GM23338 (cell line): ENCODE data around the gene NIN. TPM values are rescaled to one million over a fixed set of nuclear protein-coding genes. Genes with fewer than 3 reads are reported as not detected.

Experiments used
- ATAC-seq: fragments of 200-7000 bp; cut with Tn5 transposase; 3 replicates; pipeline ENCODE4 v1.9.1; 2020
- DNase-seq: peaks from one replicate; pipeline ENCODE4 v3.0.0-alpha.2; 2015; ENCODE audit warnings: low spot score
- H2AFZ ChIP-seq: fragments of 200-600 bp; sonication (generic); 2 replicates; pipeline ENCODE4 v1.8.0; 2016; ENCODE audit warnings: antibody characterized with exemption, mild to moderate bottlenecking, moderate library complexity
- H3F3A ChIP-seq: fragments of 200-600 bp; sonication (generic); replicated peaks from 2 replicates; pipeline ENCODE4 v1.8.0; 2017; ENCODE audit warnings: antibody characterized with exemption, mixed run types, low read depth
- H3K27ac ChIP-seq: fragments of 200-600 bp; sonication (generic); 2 replicates; pipeline ENCODE4 v1.6.1; 2016; ENCODE audit warnings: low read depth
- H3K27me3 ChIP-seq: fragments of 200-600 bp; sonication (generic); 2 replicates; pipeline ENCODE4 v1.8.0; 2016; ENCODE audit warnings: mild to moderate bottlenecking, mixed run types, moderate library complexity; ENCODE audit not compliant: insufficient read depth
- H3K36me3 ChIP-seq: fragments of 200-600 bp; sonication (generic); 2 replicates; pipeline ENCODE4 v1.8.0; 2016; ENCODE audit warnings: mild to moderate bottlenecking; ENCODE audit not compliant: insufficient read depth
- H3K4me1 ChIP-seq: fragments of 200-600 bp; sonication (generic); 2 replicates; pipeline ENCODE4 v1.8.0; 2016; ENCODE audit warnings: mild to moderate bottlenecking, moderate library complexity; ENCODE audit not compliant: insufficient read depth
- H3K4me2 ChIP-seq: fragments of 200-600 bp; sonication (generic); 2 replicates; pipeline ENCODE4 v1.7.1; 2017; ENCODE audit warnings: mixed run types
- H3K4me3 ChIP-seq: fragments of 200-600 bp; sonication (generic); 2 replicates; pipeline ENCODE4 v1.6.1; 2016; ENCODE audit warnings: mixed run types
- H3K79me2 ChIP-seq: fragments of 200-600 bp; sonication (generic); replicated peaks from 2 replicates; pipeline ENCODE4 v1.8.0; 2017; ENCODE audit warnings: mild to moderate bottlenecking; ENCODE audit not compliant: insufficient read depth
- H3K9me2 ChIP-seq: fragments of 200-600 bp; sonication (generic); 2 replicates; pipeline ENCODE4 v1.8.0; 2017; ENCODE audit not compliant: insufficient read depth
- H4K20me1 ChIP-seq: fragments of 200-600 bp; sonication (generic); replicated peaks from 2 replicates; pipeline ENCODE4 v1.8.0; 2017; ENCODE audit warnings: mild to moderate bottlenecking; ENCODE audit not compliant: insufficient read depth
- H3K27ac Mint-ChIP-seq: 2 replicates; pipeline ENCODE4 v1.8.0; 2020; ENCODE audit warnings: inconsistent platforms, mild to moderate bottlenecking, moderate library complexity, mixed read lengths
- H3K27me3 Mint-ChIP-seq: 3 replicates; pipeline ENCODE4 v1.8.0; 2022; ENCODE audit warnings: low read depth, mild to moderate bottlenecking, moderate library complexity, mixed read lengths, inconsistent platforms; ENCODE audit not compliant: insufficient read depth, poor library complexity
- H3K36me3 Mint-ChIP-seq: 3 replicates; pipeline ENCODE4 v1.8.0; 2021; ENCODE audit warnings: low read depth, mild to moderate bottlenecking, inconsistent platforms, moderate library complexity, mixed read lengths
- H3K4me1 Mint-ChIP-seq: 3 replicates; pipeline ENCODE4 v1.8.0; 2020; ENCODE audit warnings: mild to moderate bottlenecking, inconsistent platforms, mixed read lengths
- H3K4me3 Mint-ChIP-seq: 3 replicates; pipeline ENCODE4 v1.8.0; 2021; ENCODE audit warnings: moderate library complexity, mild to moderate bottlenecking, inconsistent platforms, mixed read lengths
- H3K9me3 Mint-ChIP-seq: 3 replicates; pipeline ENCODE4 v1.8.0; 2020; ENCODE audit warnings: moderate library complexity, mild to moderate bottlenecking, inconsistent platforms, mixed read lengths
- CREB1 ChIP-seq: fragments of 250-450 bp; sonication (Bioruptor Pico); IDR thresholded peaks from 2 replicates; pipeline ENCODE4 v1.5.0; 2020; ENCODE audit warnings: low read depth, mild to moderate bottlenecking, moderate library complexity
- EZH2 ChIP-seq: fragments of 200-600 bp; sonication (generic); IDR thresholded peaks from one replicate; pipeline ENCODE4 v1.8.0; 2017; ENCODE audit warnings: antibody characterized with exemption, mild to moderate bottlenecking, low read depth; ENCODE audit not compliant: unreplicated experiment
- EZH2phosphoT487 ChIP-seq: fragments of 200-600 bp; sonication (generic); IDR thresholded peaks from one replicate; pipeline ENCODE4 v1.8.1; 2018; ENCODE audit warnings: antibody characterized with exemption; ENCODE audit not compliant: unreplicated experiment
- JUNB ChIP-seq: IDR thresholded peaks from one replicate; pipeline ENCODE4 v1.6.1; 2016; ENCODE audit warnings: antibody characterized with exemption; ENCODE audit not compliant: unreplicated experiment
- NANOG ChIP-seq: IDR thresholded peaks from 2 replicates; pipeline ENCODE4 v1.6.1; 2016; ENCODE audit warnings: antibody characterized with exemption, borderline replicate concordance
- POLR2AphosphoS5 ChIP-seq: IDR thresholded peaks from 2 replicates; pipeline ENCODE4 v1.6.1; 2016; ENCODE audit warnings: antibody characterized with exemption, low read depth
- STAT1 ChIP-seq: IDR thresholded peaks from one replicate; pipeline ENCODE4 v1.6.1; 2016; ENCODE audit warnings: antibody characterized with exemption; ENCODE audit not compliant: unreplicated experiment
- ZNF114 ChIP-seq: fragments of 250-450 bp; sonication (Bioruptor Pico); IDR thresholded peaks from 2 replicates; pipeline ENCODE4 v1.5.0; 2020; ENCODE audit warnings: mild to moderate bottlenecking, moderate library complexity
- ZNF331 ChIP-seq: fragments of 250-450 bp; sonication (Bioruptor Pico); IDR thresholded peaks from 2 replicates; pipeline ENCODE4 v1.5.0; 2020; ENCODE audit warnings: low read depth, mild to moderate bottlenecking, moderate library complexity
- polyA plus RNA-seq: library from polyadenylated mRNA; unstranded; fragments of >200 nt; fragmentation: Nextera tagmentation; extraction: Ambion mirVana; gene quantifications from 2 replicates; pipeline ENCODE4 v1.2.1, GENCODE V29; 2016
- total RNA-seq: library from RNA; depleted of rRNA; stranded (reverse); fragments of >200 nt; shearing (Covaris generic); gene quantifications from 2 replicates; pipeline ENCODE4 v1.2.3, GENCODE V29; 2014
- TF ChIP-seq, protein P1 (sequence below): fragments of 250-450 bp; sonication (Bioruptor Pico); IDR thresholded peaks from 2 replicates; pipeline ENCODE4 v1.5.0; 2020; ENCODE audit warnings: mild to moderate bottlenecking, moderate library complexity
- TF ChIP-seq, protein P2 (sequence below): IDR thresholded peaks from 2 replicates; pipeline ENCODE4 v1.6.1; 2016; ENCODE audit warnings: antibody characterized with exemption
- TF ChIP-seq, protein P3 (sequence below), 2 experiments: fragments of 200-600 bp in 1 of 2; sonication (generic) in 1 of 2; conservative IDR thresholded peaks; 2 replicates each; pipeline versions ENCODE4 v1.5.1 to v1.6.1; 2016 to 2017; ENCODE audit warnings: antibody characterized with exemption in 2 of 2, low read depth in 2 of 2, mild to moderate bottlenecking in 2 of 2, moderate library complexity in 1 of 2

The NIN gene
- total and polyA plus RNA-seq, 2 experiments from 2014 or later, result 7.4 to 17.4 TPM

DNA sequence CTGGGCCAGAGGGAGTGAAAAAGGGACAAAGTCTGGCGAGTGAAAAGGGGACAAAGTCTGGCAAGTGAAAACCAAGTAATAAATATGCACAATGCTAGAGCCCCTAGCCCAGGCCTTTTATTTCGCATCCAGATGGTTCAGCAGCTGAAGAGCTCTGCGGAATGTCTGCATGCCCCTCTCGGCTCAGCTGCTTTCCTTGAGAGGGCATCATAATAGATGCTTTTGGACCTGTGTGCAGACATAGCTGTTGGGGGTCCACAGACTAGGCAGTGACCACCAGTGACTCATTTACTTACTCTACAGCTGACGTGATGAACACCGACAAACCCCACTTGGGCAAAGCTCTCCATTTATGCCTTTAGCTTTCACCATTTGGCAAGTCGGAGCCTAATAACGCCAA is 4.3 kb downstream of the NIN start (continued):
- TF ChIP-seq, protein P1, sequence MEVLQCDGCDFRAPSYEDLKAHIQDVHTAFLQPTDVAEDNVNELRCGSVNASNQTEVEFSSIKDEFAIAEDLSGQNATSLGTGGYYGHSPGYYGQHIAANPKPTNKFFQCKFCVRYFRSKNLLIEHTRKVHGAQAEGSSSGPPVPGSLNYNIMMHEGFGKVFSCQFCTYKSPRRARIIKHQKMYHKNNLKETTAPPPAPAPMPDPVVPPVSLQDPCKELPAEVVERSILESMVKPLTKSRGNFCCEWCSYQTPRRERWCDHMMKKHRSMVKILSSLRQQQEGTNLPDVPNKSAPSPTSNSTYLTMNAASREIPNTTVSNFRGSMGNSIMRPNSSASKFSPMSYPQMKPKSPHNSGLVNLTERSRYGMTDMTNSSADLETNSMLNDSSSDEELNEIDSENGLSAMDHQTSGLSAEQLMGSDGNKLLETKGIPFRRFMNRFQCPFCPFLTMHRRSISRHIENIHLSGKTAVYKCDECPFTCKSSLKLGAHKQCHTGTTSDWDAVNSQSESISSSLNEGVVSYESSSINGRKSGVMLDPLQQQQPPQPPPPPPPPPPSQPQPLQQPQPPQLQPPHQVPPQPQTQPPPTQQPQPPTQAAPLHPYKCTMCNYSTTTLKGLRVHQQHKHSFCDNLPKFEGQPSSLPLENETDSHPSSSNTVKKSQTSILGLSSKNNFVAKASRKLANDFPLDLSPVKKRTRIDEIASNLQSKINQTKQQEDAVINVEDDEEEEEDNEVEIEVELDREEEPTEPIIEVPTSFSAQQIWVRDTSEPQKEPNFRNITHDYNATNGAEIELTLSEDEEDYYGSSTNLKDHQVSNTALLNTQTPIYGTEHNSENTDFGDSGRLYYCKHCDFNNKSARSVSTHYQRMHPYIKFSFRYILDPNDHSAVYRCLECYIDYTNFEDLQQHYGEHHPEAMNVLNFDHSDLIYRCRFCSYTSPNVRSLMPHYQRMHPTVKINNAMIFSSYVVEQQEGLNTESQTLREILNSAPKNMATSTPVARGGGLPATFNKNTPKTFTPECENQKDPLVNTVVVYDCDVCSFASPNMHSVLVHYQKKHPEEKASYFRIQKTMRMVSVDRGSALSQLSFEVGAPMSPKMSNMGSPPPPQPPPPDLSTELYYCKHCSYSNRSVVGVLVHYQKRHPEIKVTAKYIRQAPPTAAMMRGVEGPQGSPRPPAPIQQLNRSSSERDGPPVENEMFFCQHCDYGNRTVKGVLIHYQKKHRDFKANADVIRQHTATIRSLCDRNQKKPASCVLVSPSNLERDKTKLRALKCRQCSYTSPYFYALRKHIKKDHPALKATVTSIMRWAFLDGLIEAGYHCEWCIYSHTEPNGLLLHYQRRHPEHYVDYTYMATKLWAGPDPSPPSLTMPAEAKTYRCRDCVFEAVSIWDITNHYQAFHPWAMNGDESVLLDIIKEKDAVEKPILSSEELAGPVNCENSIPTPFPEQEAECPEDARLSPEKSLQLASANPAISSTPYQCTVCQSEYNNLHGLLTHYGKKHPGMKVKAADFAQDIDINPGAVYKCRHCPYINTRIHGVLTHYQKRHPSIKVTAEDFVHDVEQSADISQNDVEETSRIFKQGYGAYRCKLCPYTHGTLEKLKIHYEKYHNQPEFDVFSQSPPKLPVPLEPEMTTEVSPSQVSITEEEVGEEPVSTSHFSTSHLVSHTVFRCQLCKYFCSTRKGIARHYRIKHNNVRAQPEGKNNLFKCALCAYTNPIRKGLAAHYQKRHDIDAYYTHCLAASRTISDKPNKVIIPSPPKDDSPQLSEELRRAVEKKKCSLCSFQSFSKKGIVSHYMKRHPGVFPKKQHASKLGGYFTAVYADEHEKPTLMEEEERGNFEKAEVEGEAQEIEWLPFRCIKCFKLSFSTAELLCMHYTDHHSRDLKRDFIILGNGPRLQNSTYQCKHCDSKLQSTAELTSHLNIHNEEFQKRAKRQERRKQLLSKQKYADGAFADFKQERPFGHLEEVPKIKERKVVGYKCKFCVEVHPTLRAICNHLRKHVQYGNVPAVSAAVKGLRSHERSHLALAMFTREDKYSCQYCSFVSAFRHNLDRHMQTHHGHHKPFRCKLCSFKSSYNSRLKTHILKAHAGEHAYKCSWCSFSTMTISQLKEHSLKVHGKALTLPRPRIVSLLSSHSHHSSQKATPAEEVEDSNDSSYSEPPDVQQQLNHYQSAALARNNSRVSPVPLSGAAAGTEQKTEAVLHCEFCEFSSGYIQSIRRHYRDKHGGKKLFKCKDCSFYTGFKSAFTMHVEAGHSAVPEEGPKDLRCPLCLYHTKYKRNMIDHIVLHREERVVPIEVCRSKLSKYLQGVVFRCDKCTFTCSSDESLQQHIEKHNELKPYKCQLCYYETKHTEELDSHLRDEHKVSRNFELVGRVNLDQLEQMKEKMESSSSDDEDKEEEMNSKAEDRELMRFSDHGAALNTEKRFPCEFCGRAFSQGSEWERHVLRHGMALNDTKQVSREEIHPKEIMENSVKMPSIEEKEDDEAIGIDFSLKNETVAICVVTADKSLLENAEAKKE (CRISPR knock-in tag), result no peak
- TF ChIP-seq STAT1 (no peak), EZH2 (no peak), POLR2AphosphoS5 (no peak), NANOG (no peak), ZNF114 (no peak)
- TF ChIP-seq, protein P2, sequence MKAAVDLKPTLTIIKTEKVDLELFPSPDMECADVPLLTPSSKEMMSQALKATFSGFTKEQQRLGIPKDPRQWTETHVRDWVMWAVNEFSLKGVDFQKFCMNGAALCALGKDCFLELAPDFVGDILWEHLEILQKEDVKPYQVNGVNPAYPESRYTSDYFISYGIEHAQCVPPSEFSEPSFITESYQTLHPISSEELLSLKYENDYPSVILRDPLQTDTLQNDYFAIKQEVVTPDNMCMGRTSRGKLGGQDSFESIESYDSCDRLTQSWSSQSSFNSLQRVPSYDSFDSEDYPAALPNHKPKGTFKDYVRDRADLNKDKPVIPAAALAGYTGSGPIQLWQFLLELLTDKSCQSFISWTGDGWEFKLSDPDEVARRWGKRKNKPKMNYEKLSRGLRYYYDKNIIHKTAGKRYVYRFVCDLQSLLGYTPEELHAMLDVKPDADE, result no peak

DNA sequence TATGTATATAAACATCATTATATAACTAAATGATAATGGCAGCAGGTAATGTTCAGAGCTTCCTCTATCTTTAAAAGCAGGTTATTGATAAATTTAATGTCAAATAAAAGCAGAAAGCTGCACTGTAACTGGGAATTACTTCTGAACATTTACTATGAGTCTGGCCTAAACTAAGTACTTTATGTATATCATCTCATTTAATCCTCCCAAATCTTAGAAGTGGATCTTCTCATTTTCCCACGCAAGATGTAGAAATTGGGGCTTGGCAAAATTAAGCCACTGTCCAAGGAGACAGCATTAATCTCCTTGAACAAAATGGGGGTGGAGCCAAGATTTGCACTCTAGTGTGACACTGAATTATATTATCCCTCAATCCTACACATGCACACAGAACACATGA is 5.7 kb downstream of the NIN start:
- no peak overlapping the region for H2AFZ ChIP-seq
- H3K4me3 ChIP-seq, result no peak overlapping the region
- H3K27ac Mint-ChIP-seq, result no peak overlapping the region
- H3K36me3 ChIP-seq, result no peaks in the 10 kb centered on the region
- DNase-seq, result no peak
- H4K20me1 ChIP-seq, result peaks cover 54% of the 10 kb centered on the region
- peaks cover 19% of the 10 kb centered on the region for H3F3A ChIP-seq
- H3K36me3 Mint-ChIP-seq, result peaks cover 3% of the 10 kb centered on the region; the same call in 2 of the 3 replicates
- ATAC-seq, result no peak
- H3K79me2 ChIP-seq, result peaks cover 45% of the 10 kb centered on the region
- no peak overlapping the region for H3K27ac ChIP-seq
- H3K27me3 ChIP-seq, result peaks cover 98% of the 10 kb centered on the region
- no peaks in the 10 kb centered on the region; the same call in 2 of the 3 replicates for H3K9me3 Mint-ChIP-seq
- H3K4me1 ChIP-seq, result peaks cover 59% of the 10 kb centered on the region
- H3K9me2 ChIP-seq, result no peaks in the 10 kb centered on the region
- no peak overlapping the region for H3K4me2 ChIP-seq
- H3K27me3 Mint-ChIP-seq, result peaks cover 49% of the 10 kb centered on the region
- H3K4me3 Mint-ChIP-seq, result no peak overlapping the region
- H3K4me1 Mint-ChIP-seq, result peaks cover 66% of the 10 kb centered on the region
- TF ChIP-seq STAT1 (no peak), CREB1 (no peak), EZH2 (no peak), JUNB (no peak), ZNF114 (no peak), NANOG (no peak), ZNF331 (CRISPR knock-in tag) (no peak), POLR2AphosphoS5 (no peak), EZH2phosphoT487 (no peak)
- TF ChIP-seq, protein P2, result no peak
- TF ChIP-seq, protein P3, sequence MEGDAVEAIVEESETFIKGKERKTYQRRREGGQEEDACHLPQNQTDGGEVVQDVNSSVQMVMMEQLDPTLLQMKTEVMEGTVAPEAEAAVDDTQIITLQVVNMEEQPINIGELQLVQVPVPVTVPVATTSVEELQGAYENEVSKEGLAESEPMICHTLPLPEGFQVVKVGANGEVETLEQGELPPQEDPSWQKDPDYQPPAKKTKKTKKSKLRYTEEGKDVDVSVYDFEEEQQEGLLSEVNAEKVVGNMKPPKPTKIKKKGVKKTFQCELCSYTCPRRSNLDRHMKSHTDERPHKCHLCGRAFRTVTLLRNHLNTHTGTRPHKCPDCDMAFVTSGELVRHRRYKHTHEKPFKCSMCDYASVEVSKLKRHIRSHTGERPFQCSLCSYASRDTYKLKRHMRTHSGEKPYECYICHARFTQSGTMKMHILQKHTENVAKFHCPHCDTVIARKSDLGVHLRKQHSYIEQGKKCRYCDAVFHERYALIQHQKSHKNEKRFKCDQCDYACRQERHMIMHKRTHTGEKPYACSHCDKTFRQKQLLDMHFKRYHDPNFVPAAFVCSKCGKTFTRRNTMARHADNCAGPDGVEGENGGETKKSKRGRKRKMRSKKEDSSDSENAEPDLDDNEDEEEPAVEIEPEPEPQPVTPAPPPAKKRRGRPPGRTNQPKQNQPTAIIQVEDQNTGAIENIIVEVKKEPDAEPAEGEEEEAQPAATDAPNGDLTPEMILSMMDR (conservative IDR thresholded peaks at IDR 0.05; ENCODE audit: low read depth in 2 of 2), result no peak
